SK-N-SH (cell line): Measurements from ENCODE around the gene HNRNPD.

Source experiments
- REST ChIP-seq: IDR thresholded peaks from 2 replicates; pipeline ENCODE4 v1.6.1; 2012; ENCODE audit warnings: mild to moderate bottlenecking, low read depth, low read length, moderate library complexity
- SMC3 ChIP-seq: IDR thresholded peaks from 2 replicates; pipeline ENCODE4 v1.6.1; 2012; ENCODE audit warnings: low read depth, low read length, improper control_type of control experiment
- YY1 ChIP-seq: IDR thresholded peaks from 2 replicates; pipeline ENCODE4 v1.4.0; 2012; ENCODE audit warnings: low read depth, mild to moderate bottlenecking

- TF ChIP-seq REST: no peak
- TF ChIP-seq YY1: no peak
- TF ChIP-seq SMC3: no peak
Observed at GRCh38 chr4:82331814-82332213, 42.0 kb downstream of the HNRNPD start.
